ENCODE results near the gene AARSD1.
"Not testable (repeated sequence)": the region's sequence is repeated elsewhere in the genome, so short reads cannot be mapped to it uniquely, and the experiment has no call there.

Gene AARSD1

GRCh38 chr17:43010667-43011308 lies 46.5 kb upstream of the AARSD1 start:
- no peak overlapping the region for H3K4me2 ChIP-seq (ENCODE audit: low read length)
- peaks cover 7% of the 10 kb centered on the region for H3K4me1 ChIP-seq (ENCODE audit: low read length)
- no peak for TF ChIP-seq CTCF (IDR thresholded peaks at IDR 0.05; ENCODE audit: low read depth, low read length)
- no peak for TF ChIP-seq EZH2phosphoT487 (IDR thresholded peaks at IDR 0.05; ENCODE audit: low read depth)
- H3K36me3 ChIP-seq (replicated peaks; ENCODE audit: low read depth, low read length), result no peaks in the 10 kb centered on the region
- no peaks in the 10 kb centered on the region for H3K9me3 ChIP-seq (ENCODE audit: insufficient read depth, low read length)
- no peaks in the 10 kb centered on the region for H3K27me3 ChIP-seq (ENCODE audit: low read depth, low read length)
- H3K9ac ChIP-seq (ENCODE audit: low read length), result no peak overlapping the region
- H3K4me3 ChIP-seq (ENCODE audit: low read length), result no peak overlapping the region
- H3K79me2 ChIP-seq (ENCODE audit: low read length), result no peaks in the 10 kb centered on the region
- no peaks in the 10 kb centered on the region for H4K20me1 ChIP-seq (ENCODE audit: insufficient read depth, low read length)
- H2AFZ ChIP-seq (ENCODE audit: low read depth, low read length), result no peak overlapping the region
- no peak overlapping the region for H3K27ac ChIP-seq (ENCODE audit: low read length)

GRCh38 chr17:43006639-43007551 lies 42.6 kb upstream of the AARSD1 start, which contains the start of gene IFI35:
TSS of gene IFI35 (plus strand) at chr17:43006784. CDS start at chr17:43006948, 164 bp downstream.
- no peaks in the 10 kb centered on the region for H4K20me1 ChIP-seq (ENCODE audit: insufficient read depth, low read length)
- peak within 1 kb of the TSS; percentile 71 for H3K27ac ChIP-seq (ENCODE audit: low read length)
- no peaks in the 10 kb centered on the region for H3K79me2 ChIP-seq (ENCODE audit: low read length)
- H3K4me1 ChIP-seq (ENCODE audit: low read length), result peaks cover 7% of the 10 kb centered on the region
- peak within 1 kb of the TSS; percentile 80 for H3K4me3 ChIP-seq (ENCODE audit: low read length)
- no peaks in the 10 kb centered on the region for H3K9me3 ChIP-seq (ENCODE audit: insufficient read depth, low read length)
- H3K4me2 ChIP-seq (ENCODE audit: low read length), result peak within 1 kb of the TSS; percentile 88
- H3K36me3 ChIP-seq (replicated peaks; ENCODE audit: low read depth, low read length), result peaks cover 14% of the 10 kb centered on the region
- H3K27me3 ChIP-seq (ENCODE audit: low read depth, low read length), result no peaks in the 10 kb centered on the region
- H3K9ac ChIP-seq (ENCODE audit: low read length), result peak within 1 kb of the TSS; percentile 87
- peak within 1 kb of the TSS; percentile 84; the same call in 1 of the 2 replicates for H2AFZ ChIP-seq (ENCODE audit: low read depth, low read length)
- TF ChIP-seq CTCF (IDR thresholded peaks at IDR 0.05; ENCODE audit: low read depth, low read length) (peak; percentile 49), EZH2phosphoT487 (IDR thresholded peaks at IDR 0.05; ENCODE audit: low read depth) (no peak)

GRCh38 chr17:43003542-43004172 lies 39.4 kb upstream of the AARSD1 start:
- Histone ChIP-seq H3K9me3 (ENCODE audit: insufficient read depth, low read length) (no peaks in the 10 kb centered on the region), H3K79me2 (ENCODE audit: low read length) (peaks cover 21% of the 10 kb centered on the region), H4K20me1 (ENCODE audit: insufficient read depth, low read length) (peaks cover 12% of the 10 kb centered on the region), H3K4me2 (ENCODE audit: low read length) (no peak overlapping the region), H3K27ac (ENCODE audit: low read length) (no peak overlapping the region), H3K36me3 (replicated peaks; ENCODE audit: low read depth, low read length) (peaks cover 35% of the 10 kb centered on the region), H3K4me1 (ENCODE audit: low read length) (peaks cover 19% of the 10 kb centered on the region), H2AFZ (ENCODE audit: low read depth, low read length) (no peak overlapping the region), H3K9ac (ENCODE audit: low read length) (no peak overlapping the region), H3K27me3 (ENCODE audit: low read depth, low read length) (no peaks in the 10 kb centered on the region), H3K4me3 (ENCODE audit: low read length) (no peak overlapping the region)
- no peak for TF ChIP-seq CTCF (IDR thresholded peaks at IDR 0.05; ENCODE audit: low read depth, low read length)

- Histone ChIP-seq H3K79me2 (ENCODE audit: low read length) (peaks cover 26% of the 10 kb centered on the region), H3K4me1 (ENCODE audit: low read length) (peaks cover 20% of the 10 kb centered on the region), H3K36me3 (replicated peaks; ENCODE audit: low read depth, low read length) (peaks cover 36% of the 10 kb centered on the region), H4K20me1 (ENCODE audit: insufficient read depth, low read length) (peaks cover 13% of the 10 kb centered on the region)
- H3K27ac ChIP-seq (ENCODE audit: low read length); H2AFZ ChIP-seq (ENCODE audit: low read depth, low read length); H3K9me3 ChIP-seq (ENCODE audit: insufficient read depth, low read length); H3K4me2 ChIP-seq (ENCODE audit: low read length); H3K9ac ChIP-seq (ENCODE audit: low read length); H3K4me3 ChIP-seq (ENCODE audit: low read length); H3K27me3 ChIP-seq (ENCODE audit: low read depth, low read length): not testable (repeated sequence)
These were observed 36.6 kb upstream of the AARSD1 start for GRCh38 chr17:43000894-43001293.
